ENCODE results near the gene TSEN2.
"Not testable (repeated sequence)": the region's sequence is repeated elsewhere in the genome, so short reads cannot be mapped to it uniquely, and the experiment has no call there.

The TSEN2 gene

DNA sequence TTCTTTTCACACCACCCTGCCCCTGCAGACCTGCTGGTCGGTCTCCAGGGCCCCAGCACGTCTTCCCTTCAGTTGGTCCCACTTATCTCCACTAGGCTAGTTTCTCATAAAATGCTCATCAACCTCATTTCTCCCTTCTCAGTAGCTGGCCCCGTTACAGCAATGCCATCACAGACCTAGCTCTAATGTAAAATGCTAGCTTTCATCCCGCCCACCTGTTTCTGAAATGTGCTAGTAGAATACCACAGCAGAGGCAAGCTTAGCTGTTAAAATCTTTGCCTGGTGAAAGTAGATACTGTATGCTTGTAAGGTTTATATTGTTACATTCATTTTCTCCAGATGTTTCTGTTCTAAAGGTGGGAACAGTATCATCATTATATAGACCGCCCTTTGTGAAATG, 47.9 kb downstream of the TSEN2 start:
- TF ChIP-seq, protein P1, sequence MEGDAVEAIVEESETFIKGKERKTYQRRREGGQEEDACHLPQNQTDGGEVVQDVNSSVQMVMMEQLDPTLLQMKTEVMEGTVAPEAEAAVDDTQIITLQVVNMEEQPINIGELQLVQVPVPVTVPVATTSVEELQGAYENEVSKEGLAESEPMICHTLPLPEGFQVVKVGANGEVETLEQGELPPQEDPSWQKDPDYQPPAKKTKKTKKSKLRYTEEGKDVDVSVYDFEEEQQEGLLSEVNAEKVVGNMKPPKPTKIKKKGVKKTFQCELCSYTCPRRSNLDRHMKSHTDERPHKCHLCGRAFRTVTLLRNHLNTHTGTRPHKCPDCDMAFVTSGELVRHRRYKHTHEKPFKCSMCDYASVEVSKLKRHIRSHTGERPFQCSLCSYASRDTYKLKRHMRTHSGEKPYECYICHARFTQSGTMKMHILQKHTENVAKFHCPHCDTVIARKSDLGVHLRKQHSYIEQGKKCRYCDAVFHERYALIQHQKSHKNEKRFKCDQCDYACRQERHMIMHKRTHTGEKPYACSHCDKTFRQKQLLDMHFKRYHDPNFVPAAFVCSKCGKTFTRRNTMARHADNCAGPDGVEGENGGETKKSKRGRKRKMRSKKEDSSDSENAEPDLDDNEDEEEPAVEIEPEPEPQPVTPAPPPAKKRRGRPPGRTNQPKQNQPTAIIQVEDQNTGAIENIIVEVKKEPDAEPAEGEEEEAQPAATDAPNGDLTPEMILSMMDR (IDR thresholded peaks at IDR 0.05) = no peak
- Histone ChIP-seq H3K4me3 (no peak overlapping the region), H3K36me3 (peaks cover 22 to 48% (median 30%) of the 10 kb centered on the region in 3 donors), H3K27me3 (no peaks in the 10 kb centered on the region), H3K4me1 (no peaks in the 10 kb centered on the region), H3K27ac (no peak overlapping the region), H3K9me3 (no peaks in the 10 kb centered on the region)
- DNase-seq = no peak
- intact Hi-C loops (cut with DNase I; ENCODE audit: low total_unique reads) = no loop called here

DNA sequence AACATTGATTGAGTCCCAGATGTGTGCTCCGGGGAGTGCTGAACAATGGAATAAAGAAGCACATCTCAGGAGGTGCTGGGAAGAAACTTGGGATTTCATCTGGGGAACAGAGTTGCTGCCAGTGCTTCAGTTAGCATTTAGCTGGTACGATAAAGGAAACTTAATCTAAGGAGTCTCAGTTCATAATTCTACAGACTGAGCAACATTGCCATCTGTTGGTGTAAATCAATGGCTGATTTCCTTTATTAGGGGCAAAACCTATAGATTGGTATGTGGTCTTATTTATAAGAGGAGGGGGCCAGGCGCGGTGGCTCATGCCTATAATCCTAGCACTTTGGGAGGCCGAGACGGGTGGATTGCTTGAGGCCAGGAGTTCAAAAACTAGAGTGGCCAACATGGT, 52.1 kb downstream of the TSEN2 start:
- TF ChIP-seq, protein P1 (IDR thresholded peaks at IDR 0.05) = no peak
- Histone ChIP-seq H3K27me3 (no peaks in the 10 kb centered on the region), H3K4me1 (no peaks in the 10 kb centered on the region), H3K36me3 (peaks cover 7 to 34% (median 13%) of the 10 kb centered on the region in 3 donors), H3K9me3 (no peaks in the 10 kb centered on the region), H3K4me3 (no peak overlapping the region), H3K27ac (no peak overlapping the region)
- intact Hi-C loops (cut with DNase I; ENCODE audit: low total_unique reads) = no loop called here
- no peak for DNase-seq

DNA sequence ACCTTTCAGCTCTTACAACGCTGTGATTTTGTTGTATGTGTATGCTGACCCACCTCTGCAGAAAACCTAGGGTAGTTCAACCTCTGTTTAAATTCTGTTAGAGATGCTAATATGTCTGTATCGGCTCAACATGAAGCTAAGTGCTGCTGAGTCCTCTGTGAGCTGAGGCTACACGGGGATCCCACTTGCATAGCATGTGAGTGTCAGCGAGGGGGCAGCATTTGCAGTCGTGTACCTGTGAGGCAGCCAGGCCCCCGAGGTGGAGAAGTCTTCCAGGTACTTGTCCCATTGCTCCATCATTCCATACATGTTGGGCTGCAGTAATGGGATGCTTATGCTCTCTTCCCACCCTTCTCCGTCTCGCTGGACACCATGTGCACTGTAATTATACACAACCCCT, 57.3 kb downstream of the TSEN2 start:
- intact Hi-C loops (cut with DNase I; ENCODE audit: low total_unique reads) = no loop called here
- H3K27ac ChIP-seq = no peak overlapping the region
- H3K9me3 ChIP-seq = no peaks in the 10 kb centered on the region
- peaks cover 0 to 12% (median 0%) of the 10 kb centered on the region in 3 donors for H3K36me3 ChIP-seq
- peaks cover 0 to under 1% of the 10 kb centered on the region in 2 donors for H3K27me3 ChIP-seq
- TF ChIP-seq, protein P1 (IDR thresholded peaks at IDR 0.05) = peak in 1 of 2 experiments; percentile 14
- H3K4me3 ChIP-seq = no peak overlapping the region
- H3K4me1 ChIP-seq = no peaks in the 10 kb centered on the region
- DNase-seq = no peak

DNA sequence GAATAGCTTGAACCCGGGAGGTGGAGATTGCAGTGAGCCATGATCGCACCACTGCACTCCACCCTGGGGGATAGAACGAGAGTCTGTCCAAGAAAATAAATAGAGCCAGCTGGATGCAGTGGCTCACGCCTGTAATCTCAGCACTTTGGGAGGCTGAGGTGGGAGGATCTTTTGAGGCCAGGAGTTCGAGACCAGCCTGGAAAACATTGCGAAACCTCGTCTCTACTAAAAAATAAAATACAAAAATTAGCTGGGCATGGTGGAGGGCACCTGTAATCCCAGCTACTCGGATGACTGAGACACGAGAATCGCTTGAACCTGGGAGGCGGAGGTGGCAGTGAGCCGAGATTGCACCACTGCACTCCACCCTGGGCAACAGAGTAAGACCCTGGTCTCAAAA, 59.2 kb downstream of the TSEN2 start:
- DNase-seq; intact Hi-C loops (cut with DNase I; ENCODE audit: low total_unique reads); H3K27ac ChIP-seq; H3K9me3 ChIP-seq; H3K4me3 ChIP-seq; H3K4me1 ChIP-seq: not testable (repeated sequence)
- Histone ChIP-seq H3K36me3 (peaks cover 0 to 12% (median 0%) of the 10 kb centered on the region in 3 donors), H3K27me3 (peaks cover 0 to 14% of the 10 kb centered on the region in 2 donors)

DNA sequence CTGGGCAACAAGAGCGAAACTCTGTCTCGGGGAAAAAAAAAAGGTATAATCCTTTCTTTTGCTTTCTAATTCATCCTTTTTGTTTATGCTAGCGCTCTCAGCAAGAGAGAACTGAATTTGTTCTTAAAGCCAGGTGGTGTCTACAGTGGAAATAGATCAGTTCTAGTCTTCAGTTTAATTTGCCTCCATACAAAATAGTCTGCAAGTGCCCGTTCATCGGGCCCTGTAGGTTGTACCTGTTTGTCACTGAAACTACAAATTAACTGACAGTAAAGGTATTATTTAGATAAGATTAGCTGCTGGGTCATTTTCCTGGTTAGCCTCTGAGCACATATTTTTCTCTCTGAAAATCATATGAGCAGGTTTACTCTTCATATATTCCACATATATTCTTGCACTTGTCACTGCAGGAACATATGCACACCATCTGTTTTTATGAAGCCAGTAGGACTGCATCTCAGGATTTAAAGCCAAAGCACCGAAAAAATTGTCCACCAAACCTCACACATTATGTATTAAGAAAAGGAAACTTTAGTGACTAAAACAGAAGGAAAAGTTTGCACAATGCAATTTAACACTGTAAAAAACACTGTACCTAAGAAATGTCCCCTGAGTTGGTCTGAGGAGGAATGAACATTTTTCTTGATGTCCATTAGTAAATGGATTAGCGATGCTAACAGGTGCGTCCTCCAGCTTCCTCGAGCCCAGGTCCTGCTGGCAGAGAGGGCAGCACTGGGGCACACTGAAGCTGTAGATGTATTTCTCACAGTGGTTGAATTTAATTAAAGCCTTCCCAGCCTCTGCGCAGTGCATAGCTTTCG, 60.6 kb downstream of the TSEN2 start:
- Histone ChIP-seq H3K4me3 (no peak overlapping the region), H3K4me1 (no peaks in the 10 kb centered on the region), H3K27ac (no peak overlapping the region), H3K9me3 (no peaks in the 10 kb centered on the region), H3K27me3 (peaks cover 0 to 26% of the 10 kb centered on the region in 2 donors), H3K36me3 (peaks cover 0 to 8% (median 0%) of the 10 kb centered on the region in 3 donors)
- TF ChIP-seq, protein P1 (IDR thresholded peaks at IDR 0.05) = no peak
- intact Hi-C loops (cut with DNase I; ENCODE audit: low total_unique reads) = no loop called here
- DNase-seq = no peak

DNA sequence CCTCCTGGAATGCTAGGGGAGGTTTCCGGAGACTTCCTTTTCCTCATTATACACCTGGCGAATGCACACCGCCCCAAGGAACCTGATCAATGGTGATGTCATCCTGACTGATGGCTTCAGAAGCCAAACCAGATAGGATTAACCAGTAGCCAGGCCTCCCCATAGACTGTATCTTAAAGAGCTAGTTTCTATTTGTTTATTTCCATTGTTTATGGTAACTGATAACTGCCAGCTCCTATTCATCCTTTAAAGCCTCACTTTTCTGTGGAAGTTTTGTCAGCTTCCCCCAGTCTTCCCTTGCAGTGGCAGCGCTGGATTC, 61.2 kb downstream of the TSEN2 start, which contains the start of gene MKRN2OS:
Gene MKRN2OS (minus strand): TSS at position 27 of the 319 bp plus-strand sequence. CDS start 35 bp downstream, outside the sequence.
- H3K27ac ChIP-seq = no peak within 1 kb of the TSS
- intact Hi-C loops (cut with DNase I; ENCODE audit: low total_unique reads) = no loop called here
- no peak within 1 kb of the TSS for H3K4me3 ChIP-seq
- no peak for DNase-seq
- TF ChIP-seq, protein P1 (IDR thresholded peaks at IDR 0.05) = no peak
- peaks cover 0 to 28% of the 10 kb centered on the region in 2 donors for H3K27me3 ChIP-seq
- no peaks in the 10 kb centered on the region for H3K4me1 ChIP-seq
- H3K9me3 ChIP-seq = no peaks in the 10 kb centered on the region
- H3K36me3 ChIP-seq = peaks cover 0 to 2% (median 0%) of the 10 kb centered on the region in 3 donors

Measured in tibial artery (tissue), 4 donors.